ENCODE measurements around the gene RELCH.

RELCH gene

GRCh38 chr18:62245699-62246098, 58.6 kb downstream of the RELCH start:
- TF ChIP-seq FOXP2 (optimal IDR thresholded peaks at IDR 0.05; ENCODE audit: borderline replicate concordance, extremely low read depth, extremely low read length, insufficient read depth) (no peak), SIN3A (IDR thresholded peaks at IDR 0.05; ENCODE audit: borderline replicate concordance, insufficient read depth, low read length) (no peak), POLR2AphosphoS5 (IDR thresholded peaks at IDR 0.05; ENCODE audit: low read depth, low read length) (no peak), TAF1 (IDR thresholded peaks at IDR 0.05; ENCODE audit: borderline replicate concordance, insufficient read depth, low read length) (no peak), REST (IDR thresholded peaks at IDR 0.05; ENCODE audit: insufficient read depth in 1 of 2, low read depth in 2 of 2, low read length in 2 of 2) (no peak)

GRCh38 chr18:62248313-62248712, 61.3 kb downstream of the RELCH start:
- TF ChIP-seq TAF1 (IDR thresholded peaks at IDR 0.05; ENCODE audit: borderline replicate concordance, insufficient read depth, low read length): no peak
- no peak for TF ChIP-seq SIN3A (IDR thresholded peaks at IDR 0.05; ENCODE audit: borderline replicate concordance, insufficient read depth, low read length)
- TF ChIP-seq POLR2AphosphoS5 (IDR thresholded peaks at IDR 0.05; ENCODE audit: low read depth, low read length): no peak
- TF ChIP-seq REST (IDR thresholded peaks at IDR 0.05; ENCODE audit: insufficient read depth in 1 of 2, low read depth in 2 of 2, low read length in 2 of 2): no peak
- no peak for TF ChIP-seq FOXP2 (optimal IDR thresholded peaks at IDR 0.05; ENCODE audit: borderline replicate concordance, extremely low read depth, extremely low read length, insufficient read depth)

GRCh38 chr18:62249478-62250097, 62.5 kb downstream of the RELCH start:
- TF ChIP-seq FOXP2 (optimal IDR thresholded peaks at IDR 0.05; ENCODE audit: borderline replicate concordance, extremely low read depth, extremely low read length, insufficient read depth): no peak
- no peak for TF ChIP-seq POLR2AphosphoS5 (IDR thresholded peaks at IDR 0.05; ENCODE audit: low read depth, low read length)
- no peak for TF ChIP-seq SIN3A (IDR thresholded peaks at IDR 0.05; ENCODE audit: borderline replicate concordance, insufficient read depth, low read length)
- TF ChIP-seq REST (IDR thresholded peaks at IDR 0.05; ENCODE audit: insufficient read depth in 1 of 2, low read depth in 2 of 2, low read length in 2 of 2): no peak
- no peak for TF ChIP-seq TAF1 (IDR thresholded peaks at IDR 0.05; ENCODE audit: borderline replicate concordance, insufficient read depth, low read length)

- TF ChIP-seq REST (IDR thresholded peaks at IDR 0.05; ENCODE audit: insufficient read depth in 1 of 2, low read depth in 2 of 2, low read length in 2 of 2): no peak
- TF ChIP-seq SIN3A (IDR thresholded peaks at IDR 0.05; ENCODE audit: borderline replicate concordance, insufficient read depth, low read length): no peak
- TF ChIP-seq POLR2AphosphoS5 (IDR thresholded peaks at IDR 0.05; ENCODE audit: low read depth, low read length): no peak
- TF ChIP-seq TAF1 (IDR thresholded peaks at IDR 0.05; ENCODE audit: borderline replicate concordance, insufficient read depth, low read length): no peak
These were observed 63.4 kb downstream of the RELCH start for GRCh38 chr18:62250475-62250874.

- TF ChIP-seq TAF1 (IDR thresholded peaks at IDR 0.05; ENCODE audit: borderline replicate concordance, insufficient read depth, low read length): no peak
- no peak for TF ChIP-seq POLR2AphosphoS5 (IDR thresholded peaks at IDR 0.05; ENCODE audit: low read depth, low read length)
- no peak for TF ChIP-seq SIN3A (IDR thresholded peaks at IDR 0.05; ENCODE audit: borderline replicate concordance, insufficient read depth, low read length)
- no peak for TF ChIP-seq REST (IDR thresholded peaks at IDR 0.05; ENCODE audit: insufficient read depth in 1 of 2, low read depth in 2 of 2, low read length in 2 of 2)
- no peak for TF ChIP-seq FOXP2 (optimal IDR thresholded peaks at IDR 0.05; ENCODE audit: borderline replicate concordance, extremely low read depth, extremely low read length, insufficient read depth)
These were observed 71.0 kb downstream of the RELCH start for GRCh38 chr18:62258093-62258492.
